ENCODE measurements around the gene ALAD.
"Not testable (repeated sequence)": the region's sequence is repeated elsewhere in the genome, so short reads cannot be mapped to it uniquely, and the experiment has no call there.

Gene ALAD

GRCh38 chr9:113444736-113445135 lies 43.7 kb upstream of the ALAD start (continued):
- TF ChIP-seq, protein P1, sequence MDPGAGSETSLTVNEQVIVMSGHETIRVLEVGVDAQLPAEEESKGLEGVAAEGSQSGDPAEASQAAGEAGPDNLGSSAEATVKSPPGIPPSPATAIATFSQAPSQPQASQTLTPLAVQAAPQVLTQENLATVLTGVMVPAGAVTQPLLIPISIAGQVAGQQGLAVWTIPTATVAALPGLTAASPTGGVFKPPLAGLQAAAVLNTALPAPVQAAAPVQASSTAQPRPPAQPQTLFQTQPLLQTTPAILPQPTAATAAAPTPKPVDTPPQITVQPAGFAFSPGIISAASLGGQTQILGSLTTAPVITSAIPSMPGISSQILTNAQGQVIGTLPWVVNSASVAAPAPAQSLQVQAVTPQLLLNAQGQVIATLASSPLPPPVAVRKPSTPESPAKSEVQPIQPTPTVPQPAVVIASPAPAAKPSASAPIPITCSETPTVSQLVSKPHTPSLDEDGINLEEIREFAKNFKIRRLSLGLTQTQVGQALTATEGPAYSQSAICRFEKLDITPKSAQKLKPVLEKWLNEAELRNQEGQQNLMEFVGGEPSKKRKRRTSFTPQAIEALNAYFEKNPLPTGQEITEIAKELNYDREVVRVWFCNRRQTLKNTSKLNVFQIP (CRISPR knock-in tag; IDR thresholded peaks at IDR 0.05; ENCODE audit: borderline replicate concordance, low read depth): no peak
- no peak for TF ChIP-seq BACH2 (CRISPR knock-in tag; IDR thresholded peaks at IDR 0.05; ENCODE audit: borderline replicate concordance)

DNA sequence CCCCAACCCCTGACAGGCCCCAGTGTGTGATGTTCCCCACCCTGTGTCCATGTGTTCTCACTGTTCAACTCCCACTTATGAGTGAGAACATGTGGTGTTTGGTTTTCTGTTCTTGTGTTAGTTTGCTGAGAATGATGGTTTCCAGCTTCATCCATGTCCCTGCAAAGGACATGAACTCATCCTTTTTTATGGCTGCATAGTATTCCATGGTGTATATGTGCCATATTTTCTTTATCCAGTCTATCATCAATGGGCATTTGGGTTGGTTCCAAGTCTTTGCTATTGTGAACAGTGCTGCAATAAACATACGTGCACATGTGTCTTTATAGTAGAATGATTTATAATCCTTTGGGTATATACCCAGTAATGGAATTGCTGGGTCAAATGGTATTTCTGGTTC lies 36.6 kb upstream of the ALAD start:
- ATAC-seq: not testable (repeated sequence)

- no peak for TF ChIP-seq ZNF8 (CRISPR knock-in tag; IDR thresholded peaks at IDR 0.05)
- TF ChIP-seq ESRRG (CRISPR knock-in tag; IDR thresholded peaks at IDR 0.05): no peak
- no peak for TF ChIP-seq TSHZ2 (CRISPR knock-in tag; IDR thresholded peaks at IDR 0.05)
- no peak for TF ChIP-seq RARB (CRISPR knock-in tag; IDR thresholded peaks at IDR 0.05)
- TF ChIP-seq ZFP30 (CRISPR knock-in tag; IDR thresholded peaks at IDR 0.05): no peak
- TF ChIP-seq ZNF70 (CRISPR knock-in tag; IDR thresholded peaks at IDR 0.05): no peak
- no peak for TF ChIP-seq ISL1 (CRISPR knock-in tag; IDR thresholded peaks at IDR 0.05)
- TF ChIP-seq, protein P1 (CRISPR knock-in tag; IDR thresholded peaks at IDR 0.05; ENCODE audit: borderline replicate concordance, low read depth): no peak
- TF ChIP-seq ZNF565 (CRISPR knock-in tag; conservative IDR thresholded peaks at IDR 0.05; ENCODE audit: low read depth): no peak
- TF ChIP-seq ARNTL (CRISPR knock-in tag; IDR thresholded peaks at IDR 0.05; ENCODE audit: borderline replicate concordance, low read depth): no peak
- TF ChIP-seq, protein P2, sequence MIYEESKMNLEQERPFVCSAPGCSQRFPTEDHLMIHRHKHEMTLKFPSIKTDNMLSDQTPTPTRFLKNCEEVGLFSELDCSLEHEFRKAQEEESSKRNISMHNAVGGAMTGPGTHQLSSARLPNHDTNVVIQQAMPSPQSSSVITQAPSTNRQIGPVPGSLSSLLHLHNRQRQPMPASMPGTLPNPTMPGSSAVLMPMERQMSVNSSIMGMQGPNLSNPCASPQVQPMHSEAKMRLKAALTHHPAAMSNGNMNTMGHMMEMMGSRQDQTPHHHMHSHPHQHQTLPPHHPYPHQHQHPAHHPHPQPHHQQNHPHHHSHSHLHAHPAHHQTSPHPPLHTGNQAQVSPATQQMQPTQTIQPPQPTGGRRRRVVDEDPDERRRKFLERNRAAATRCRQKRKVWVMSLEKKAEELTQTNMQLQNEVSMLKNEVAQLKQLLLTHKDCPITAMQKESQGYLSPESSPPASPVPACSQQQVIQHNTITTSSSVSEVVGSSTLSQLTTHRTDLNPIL (CRISPR knock-in tag; IDR thresholded peaks at IDR 0.05; ENCODE audit: low read depth): no peak
- TF ChIP-seq CSDC2 (CRISPR knock-in tag; IDR thresholded peaks at IDR 0.05): no peak
- no peak for ATAC-seq
Observed at GRCh38 chr9:113436728-113437515, 35.8 kb upstream of the ALAD start.

GRCh38 chr9:113431191-113431590 lies 30.1 kb upstream of the ALAD start:
- ATAC-seq: no peak
- TF ChIP-seq ZNF565 (CRISPR knock-in tag; conservative IDR thresholded peaks at IDR 0.05; ENCODE audit: low read depth): no peak
- no peak for TF ChIP-seq SNAI2 (CRISPR knock-in tag; IDR thresholded peaks at IDR 0.05)
- TF ChIP-seq TCF4 (CRISPR knock-in tag; IDR thresholded peaks at IDR 0.05; ENCODE audit: borderline replicate concordance): no peak
- no peak for TF ChIP-seq TSHZ2 (CRISPR knock-in tag; IDR thresholded peaks at IDR 0.05)
- no peak for TF ChIP-seq BACH2 (CRISPR knock-in tag; IDR thresholded peaks at IDR 0.05; ENCODE audit: borderline replicate concordance)
- TF ChIP-seq CSRNP3 (CRISPR knock-in tag; IDR thresholded peaks at IDR 0.05): no peak
- TF ChIP-seq ESRRG (CRISPR knock-in tag; IDR thresholded peaks at IDR 0.05): no peak
- no peak for TF ChIP-seq RARB (CRISPR knock-in tag; IDR thresholded peaks at IDR 0.05)
- no peak for TF ChIP-seq ZFP3 (CRISPR knock-in tag; IDR thresholded peaks at IDR 0.05)

Measured in SK-N-SH treated with all-trans-retinoic acid at 6 μM for 48 hours (cell line).